NCI-H1417 (cell line): ENCODE results near the gene BABAM2.
"Not testable (repeated sequence)": the region's sequence is repeated elsewhere in the genome, so short reads cannot be mapped to it uniquely, and the experiment has no call there.

Source experiments
- DNase-seq, 3 experiments: peaks; one replicate each; lab custom pipeline; 2025; lab: John Stamatoyannopoulos, UW

Gene BABAM2

DNA sequence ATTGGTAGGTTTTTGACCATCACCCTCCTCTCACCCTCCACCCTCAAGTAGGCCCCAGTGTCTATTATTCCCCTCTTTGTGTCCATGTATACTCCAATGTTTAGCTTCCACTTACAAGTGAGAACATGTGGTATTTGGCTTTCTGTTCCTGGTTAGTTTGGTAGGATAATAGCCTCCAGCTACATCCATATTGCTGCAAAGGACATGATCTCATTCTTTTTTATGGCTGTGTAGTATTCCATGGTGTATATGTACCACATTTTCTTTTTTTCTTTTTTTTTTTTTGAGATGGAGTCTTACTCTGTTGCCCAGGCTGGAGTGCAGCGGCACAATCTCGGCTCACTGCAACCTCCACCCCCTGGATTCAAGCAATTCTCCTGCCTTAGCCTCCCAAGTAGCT, 88.2 kb downstream of the BABAM2 start:
- not testable (repeated sequence) for DNase-seq

DNA sequence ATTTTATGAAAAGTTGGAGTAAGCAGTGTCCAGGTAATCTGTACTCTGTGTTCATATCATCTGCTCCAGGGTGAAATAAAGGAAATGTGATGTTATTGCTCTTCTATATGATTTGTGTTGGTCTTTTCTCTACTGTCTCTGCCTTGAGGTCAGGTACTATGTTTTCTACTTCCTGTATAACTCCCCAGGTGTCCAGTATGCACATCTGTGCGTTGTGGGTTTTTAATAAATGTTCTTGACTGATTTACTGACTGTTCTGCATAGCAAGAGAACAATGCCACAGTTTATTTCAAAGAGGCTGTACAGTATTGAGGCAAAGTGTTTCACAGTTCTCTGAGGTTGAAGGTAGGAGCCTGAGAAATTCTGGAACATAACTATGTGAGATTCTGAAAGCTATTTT, 89.7 kb downstream of the BABAM2 start:
- peak in 2 of 3 experiments; percentile 20 to 57 for DNase-seq

DNA sequence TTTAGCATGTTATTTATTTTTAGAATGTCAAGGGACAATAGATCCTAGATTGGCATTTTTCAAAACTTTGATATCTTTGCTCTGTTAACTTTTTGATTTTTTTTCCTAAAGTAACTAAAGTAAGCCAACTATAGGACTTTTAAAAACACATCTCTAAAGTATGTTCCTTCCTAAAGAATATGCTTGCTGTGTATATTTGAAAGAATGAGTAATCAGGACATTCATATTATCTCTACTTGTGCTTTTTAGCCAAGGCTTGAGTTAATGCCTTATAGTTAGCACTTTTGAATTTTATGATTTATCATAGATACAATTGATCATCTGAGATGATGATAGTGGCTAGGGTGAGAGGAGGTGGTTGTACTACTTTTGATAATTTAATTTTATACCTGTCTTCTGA, 93.6 kb downstream of the BABAM2 start:
- DNase-seq: no peak

DNA sequence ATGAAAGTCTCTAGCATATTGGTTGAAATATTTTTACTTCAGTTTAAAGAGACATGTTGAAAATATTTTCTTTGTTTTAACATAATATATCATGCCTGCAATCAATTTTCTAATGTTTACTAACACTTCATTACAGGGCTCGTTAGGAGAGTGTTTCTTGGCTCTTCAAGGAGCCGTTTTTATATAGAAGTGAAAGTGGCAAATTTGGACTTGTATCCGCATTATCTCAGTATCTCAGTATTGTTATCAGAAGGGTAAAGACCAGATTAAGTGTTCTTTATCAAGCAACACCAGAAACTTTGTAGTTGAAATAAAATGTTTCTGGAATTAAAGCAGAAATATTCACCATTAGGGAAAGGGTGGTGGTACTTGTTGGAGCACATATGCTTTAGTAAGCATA, 97.8 kb downstream of the BABAM2 start:
- DNase-seq: no peak

DNA sequence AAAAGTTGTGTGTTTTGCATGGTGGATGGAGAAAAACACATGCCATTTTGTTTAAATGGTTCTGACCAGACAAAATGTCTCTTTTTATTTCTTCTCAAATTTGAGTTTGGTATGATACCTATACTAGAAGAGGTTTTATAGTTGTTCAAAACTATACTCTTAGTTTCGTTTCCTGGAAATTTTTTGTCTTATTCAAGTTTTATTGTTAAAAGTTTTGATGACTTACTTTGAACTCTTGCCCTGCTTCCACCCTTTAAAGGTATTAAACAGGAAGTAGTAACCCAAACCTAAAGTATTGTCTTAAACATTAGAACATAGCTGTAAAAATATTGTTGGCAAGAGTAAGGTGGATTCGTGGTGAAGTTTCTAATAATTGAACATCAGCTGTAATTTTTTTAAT, 98.2 kb downstream of the BABAM2 start:
- DNase-seq: no peak

DNA sequence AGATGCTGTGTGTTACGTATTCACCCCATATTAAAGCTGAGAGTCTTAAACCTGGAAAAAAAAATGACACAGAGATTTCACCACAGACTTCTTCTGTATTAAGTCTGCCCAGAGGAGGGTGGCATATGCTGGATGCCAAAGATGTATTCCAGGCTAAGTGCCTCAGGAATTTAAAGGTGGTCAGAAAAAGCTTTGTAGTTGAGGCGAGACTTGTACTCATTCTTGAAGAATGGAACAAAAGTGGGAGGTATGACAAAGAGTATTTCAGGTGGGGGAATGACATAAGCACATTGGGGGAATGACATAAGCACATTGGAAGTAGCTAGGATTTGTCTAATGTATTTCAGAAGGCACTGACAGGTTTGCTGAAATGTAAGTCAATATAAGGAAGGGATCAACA, 98.6 kb downstream of the BABAM2 start:
- DNase-seq: no peak

DNA sequence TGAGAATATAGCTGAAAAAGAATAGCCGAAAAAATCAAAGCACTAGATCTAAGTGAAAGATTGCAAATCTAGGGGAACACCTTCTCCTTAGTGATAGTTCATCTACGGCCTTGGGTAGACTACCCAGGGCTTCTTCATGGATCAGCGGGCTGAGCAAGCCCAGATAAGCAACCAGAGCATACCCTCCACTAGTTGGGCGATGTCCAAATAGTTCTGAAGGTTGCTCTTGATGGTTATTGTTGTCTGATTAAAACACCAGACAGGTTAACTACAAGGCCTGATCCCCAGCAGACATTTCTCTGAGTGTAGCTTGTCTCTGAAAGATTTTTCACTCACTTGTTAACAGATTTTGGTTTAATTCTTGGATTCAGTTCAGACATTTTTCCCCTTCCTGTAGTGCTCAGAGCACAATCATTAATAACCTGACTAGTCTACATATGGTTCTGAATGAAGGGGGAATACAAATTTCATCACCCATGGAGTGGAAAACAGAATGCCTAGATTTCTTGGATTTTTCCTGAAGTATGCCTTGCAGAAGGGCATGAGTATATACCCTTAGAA, 99.6 kb downstream of the BABAM2 start:
- no peak for DNase-seq

DNA sequence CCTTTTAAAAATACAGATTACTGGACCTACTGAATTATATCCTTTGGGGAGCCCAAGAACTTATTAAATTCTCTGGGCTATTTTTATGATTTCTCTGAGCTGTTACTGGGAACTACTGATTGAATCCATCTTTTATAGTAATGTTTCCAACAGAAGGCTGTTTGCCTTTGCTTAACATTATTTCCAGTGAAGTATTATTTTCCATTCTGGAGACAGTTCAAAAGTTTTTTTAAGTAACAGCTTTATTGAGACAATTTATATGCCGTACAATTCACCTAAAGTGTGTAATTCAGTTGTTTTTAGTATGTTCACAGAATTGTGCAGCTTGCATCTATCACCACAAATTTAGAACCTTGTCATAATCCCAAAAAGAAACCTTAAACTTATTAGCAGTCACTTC, 100.6 kb downstream of the BABAM2 start:
- DNase-seq: no peak

DNA sequence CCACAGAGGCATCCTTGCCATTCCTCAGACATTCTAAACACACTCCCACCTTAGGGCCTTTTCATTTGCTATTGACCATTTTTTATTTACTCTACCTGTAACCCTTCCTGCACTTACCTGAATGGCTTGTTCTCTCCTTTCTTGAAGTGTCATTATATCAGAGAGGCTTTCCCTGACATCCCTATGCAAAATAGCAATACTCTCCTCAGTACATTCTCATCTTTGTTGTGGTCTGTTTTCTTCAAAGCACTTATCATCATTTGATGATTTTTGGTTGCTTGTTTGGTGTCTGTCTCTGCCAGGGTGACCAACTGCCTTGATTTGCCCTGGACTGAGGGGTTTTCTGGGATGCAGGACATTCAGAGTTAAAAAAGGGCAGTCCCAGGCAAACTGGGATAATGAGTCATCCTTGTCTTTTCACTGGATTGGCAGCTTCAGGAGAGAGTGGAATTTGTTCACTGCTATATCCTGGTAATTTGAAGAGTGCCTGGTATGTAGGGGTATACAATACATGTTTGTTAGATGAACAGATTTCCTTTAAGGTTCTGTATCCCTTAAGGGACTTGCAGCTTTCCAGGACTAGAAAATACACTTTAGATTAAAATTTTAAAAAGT, 102.4 kb downstream of the BABAM2 start:
- no peak for DNase-seq

DNA sequence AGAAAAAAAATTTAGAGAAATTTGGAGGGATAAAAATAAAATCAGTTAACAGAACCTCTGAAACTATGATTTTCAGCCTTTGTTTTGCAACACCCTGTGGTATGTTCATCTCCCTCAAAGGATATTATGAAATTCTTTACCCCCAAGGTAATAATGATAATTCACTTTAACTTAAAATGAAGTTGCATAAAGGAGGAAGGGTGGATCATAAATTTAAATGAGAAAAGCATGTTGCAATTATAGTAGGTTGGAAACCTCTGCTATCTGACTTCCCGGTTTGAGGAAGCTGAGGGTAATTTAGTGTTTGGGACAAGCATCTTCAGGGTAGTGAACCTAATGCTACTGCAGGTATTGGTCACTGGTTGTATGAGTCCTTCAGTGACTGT, 102.9 kb downstream of the BABAM2 start:
- no peak for DNase-seq

DNA sequence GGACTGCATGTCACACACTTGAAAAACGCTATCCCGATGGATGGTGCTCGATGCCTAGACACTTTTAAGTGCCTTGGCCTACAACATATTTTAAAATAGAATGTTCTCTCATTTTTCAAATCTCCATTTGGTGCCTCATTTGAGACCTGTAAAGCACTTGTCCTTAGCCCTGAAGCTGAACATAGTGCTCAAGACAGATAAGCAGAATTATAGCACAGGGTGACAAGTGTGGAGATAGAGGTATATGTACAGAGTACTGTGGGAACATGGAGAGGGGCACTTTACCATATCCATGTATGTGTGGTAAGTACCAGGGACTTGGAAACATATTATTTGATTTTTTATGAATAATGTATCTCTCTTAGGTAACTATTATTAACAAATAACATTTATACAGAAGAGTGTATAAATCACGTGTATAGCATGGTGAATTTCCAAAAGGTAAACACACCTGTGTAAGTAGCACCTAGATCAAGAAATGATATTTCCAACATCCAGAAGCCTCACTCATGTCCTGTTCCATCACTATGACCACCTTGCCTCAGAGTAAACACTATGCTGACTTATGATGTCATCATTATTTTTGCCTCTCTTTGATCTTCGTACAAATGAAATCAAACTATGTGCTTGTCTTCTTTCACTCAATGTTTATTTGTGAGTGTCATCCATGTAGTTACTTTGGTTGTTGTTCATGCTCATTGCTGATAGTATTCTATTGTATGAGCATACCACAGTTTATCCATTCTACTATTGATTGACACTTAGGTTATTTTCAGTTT, 103.6 kb downstream of the BABAM2 start:
- peak in 1 of 3 experiments; percentile 8 for DNase-seq

DNA sequence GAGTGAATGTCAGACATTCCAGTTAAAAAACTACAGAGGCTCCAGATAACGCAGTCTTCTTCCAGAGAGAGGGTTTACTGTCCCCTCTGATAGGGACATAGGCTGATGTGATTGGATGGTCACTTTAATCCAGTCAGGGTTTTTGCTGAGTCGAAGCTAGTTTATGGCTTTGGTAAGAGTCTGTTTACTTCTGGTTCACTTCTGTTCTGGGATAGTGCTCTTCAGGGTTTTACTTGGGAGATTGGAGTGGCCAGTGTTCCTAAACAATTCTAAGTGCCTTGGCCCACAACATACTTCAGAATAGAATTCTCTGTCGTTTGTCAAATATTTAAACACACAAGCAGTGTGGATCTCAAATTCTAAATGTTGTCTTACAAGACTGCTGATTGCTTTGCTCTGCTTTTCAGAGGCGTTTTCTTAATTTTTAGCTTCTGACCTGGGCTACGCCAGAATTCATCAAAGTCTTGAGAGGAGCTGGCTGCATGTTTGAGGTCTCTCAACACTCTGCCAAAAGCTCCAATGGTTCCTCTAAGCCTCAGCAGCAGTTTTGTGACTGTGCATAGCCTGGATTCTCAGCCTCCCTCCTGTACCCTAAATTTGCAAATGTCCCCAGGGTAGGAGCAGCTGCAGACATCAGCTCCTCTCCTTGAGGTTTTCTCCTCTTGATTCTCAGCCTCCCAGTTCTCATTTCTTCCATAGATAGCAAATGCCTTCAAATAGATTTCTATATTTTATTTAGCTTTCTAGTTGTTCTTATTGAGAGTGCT, 105.8 kb downstream of the BABAM2 start:
- no peak for DNase-seq

DNA sequence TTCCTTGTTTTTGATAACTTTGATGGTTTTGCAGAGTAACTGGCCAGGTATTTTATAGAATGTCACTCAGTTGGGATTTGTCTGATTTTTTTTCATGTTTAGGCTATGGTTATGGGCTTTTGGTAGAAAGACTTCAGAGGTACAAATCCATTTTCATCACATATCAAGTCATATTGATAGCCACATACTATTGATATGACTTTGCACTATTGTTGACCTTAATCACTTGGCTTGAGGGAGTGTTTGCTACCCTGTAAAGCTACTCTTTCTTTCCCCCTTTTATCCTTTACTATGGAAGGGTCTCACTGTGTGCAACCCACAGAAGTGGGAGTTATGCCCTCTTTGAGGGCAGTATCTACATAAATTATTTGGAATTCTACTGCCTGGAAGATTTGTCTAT, 109.8 kb downstream of the BABAM2 start:
- no peak for DNase-seq

DNA sequence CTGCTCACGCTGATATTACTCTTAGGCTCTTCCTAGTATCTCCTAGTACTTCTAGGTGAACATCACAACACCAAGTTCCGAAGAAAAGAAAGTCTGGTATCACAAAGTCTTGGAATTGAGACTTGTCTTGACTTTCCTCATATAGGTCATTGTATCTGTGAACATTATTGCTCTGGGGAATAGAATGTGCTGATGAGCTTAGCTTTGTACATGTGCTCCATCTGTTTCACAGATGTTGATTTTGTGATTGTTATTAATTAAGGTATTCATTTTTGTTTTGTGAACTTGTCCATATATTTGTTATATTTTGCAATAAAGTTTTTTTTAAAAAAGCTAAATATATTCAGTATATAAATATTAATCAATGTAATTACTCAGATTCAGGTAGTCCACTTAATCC, 111.7 kb downstream of the BABAM2 start:
- no peak for DNase-seq

DNA sequence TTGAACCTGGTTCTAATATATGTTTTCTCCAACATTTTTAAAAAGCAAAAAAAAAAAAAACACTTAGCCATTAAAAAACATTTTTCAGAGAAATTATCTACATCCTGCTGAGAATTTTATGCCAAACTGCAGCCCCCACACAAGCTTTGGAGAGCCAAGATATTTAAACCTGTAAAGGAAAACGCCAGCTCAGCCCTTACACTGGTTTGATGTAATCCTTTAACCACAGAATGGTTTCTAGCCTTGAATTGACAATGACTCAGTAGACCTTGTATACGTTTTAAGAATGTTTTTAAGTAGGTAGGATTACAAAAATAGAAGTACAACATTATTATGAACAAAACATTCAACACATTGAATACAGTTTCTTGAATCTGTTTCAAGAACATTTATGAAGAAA, 113.6 kb downstream of the BABAM2 start:
- DNase-seq: no peak

DNA sequence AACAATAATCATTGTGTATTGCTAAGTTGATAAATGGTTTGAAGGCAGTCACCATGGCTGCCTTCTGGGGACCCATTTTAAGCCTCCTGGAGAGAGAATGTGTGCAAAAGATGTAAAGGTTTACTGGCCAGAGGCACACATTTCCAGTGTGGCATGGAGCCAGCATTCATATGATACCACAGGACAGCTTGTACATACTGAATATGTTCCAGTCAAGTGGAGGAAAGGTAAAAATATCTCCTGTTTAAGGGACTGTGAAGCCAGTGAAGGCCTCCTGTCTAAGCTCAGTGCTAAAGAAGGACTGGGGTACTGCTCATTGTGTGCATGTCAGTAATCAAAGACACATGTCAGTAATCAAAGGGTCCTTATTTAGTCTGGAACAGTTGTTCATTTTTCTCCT, 119.2 kb downstream of the BABAM2 start:
- peak in 2 of 3 experiments; percentile 14 to 50 for DNase-seq

DNA sequence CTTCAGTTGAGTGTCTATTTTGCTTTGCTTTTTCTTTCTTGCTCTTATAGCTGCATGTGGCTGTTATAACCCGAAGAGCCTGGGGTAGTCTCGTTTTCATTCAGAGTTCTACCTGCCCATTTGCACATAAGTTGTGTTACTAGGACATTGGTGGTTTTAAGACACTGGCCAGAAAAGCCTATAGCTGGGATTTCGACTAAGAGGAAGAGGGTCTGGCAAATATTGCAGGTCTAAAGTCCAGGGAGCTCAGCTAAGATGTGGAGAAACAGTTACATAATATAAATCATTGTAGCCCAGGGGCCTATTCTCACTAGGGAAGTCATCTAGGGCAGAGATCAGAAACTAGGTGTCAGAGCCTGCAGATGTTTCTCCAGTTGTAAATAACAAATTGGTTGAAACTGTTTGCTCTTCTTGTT, 120.8 kb downstream of the BABAM2 start:
- DNase-seq: no peak

DNA sequence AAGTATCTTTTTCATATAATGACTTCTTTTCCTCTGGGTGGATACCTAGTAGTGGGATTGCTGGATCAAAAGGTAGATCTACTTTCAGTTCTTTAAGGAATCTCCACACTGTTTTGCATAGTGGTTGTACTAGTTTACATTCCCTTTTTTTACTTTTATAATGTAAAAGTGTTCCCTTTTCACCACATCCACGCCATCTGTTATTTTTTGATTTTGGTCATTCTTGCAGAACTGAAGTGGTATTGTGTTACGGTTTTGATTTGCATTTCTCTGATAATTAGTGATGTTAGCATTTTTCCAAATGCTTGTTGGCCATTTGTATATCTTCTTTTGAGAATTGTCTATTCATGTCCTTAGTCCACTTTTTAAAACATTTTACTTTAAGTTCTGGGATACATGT, 127.9 kb downstream of the BABAM2 start:
- DNase-seq: not testable (repeated sequence)

DNA sequence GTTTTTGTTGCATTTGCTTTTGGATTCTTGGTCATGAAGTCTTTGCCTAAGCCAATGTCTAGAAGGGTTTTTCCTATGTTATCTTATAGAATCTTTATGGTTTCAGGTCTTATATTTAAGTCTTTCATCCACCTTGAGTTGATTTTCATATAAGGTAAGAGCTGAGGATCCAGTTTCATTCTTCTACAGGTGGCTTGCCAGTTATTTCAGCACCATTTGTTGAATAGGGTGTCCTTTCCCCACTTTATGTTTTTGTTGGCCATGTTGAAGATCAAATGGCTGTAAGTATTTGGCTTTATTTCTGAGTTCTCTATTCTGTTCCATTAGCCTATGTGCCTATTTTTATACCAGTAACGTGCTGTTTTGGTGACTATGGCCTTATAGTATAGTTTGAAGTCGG, 129.0 kb downstream of the BABAM2 start:
- DNase-seq: not testable (repeated sequence)

DNA sequence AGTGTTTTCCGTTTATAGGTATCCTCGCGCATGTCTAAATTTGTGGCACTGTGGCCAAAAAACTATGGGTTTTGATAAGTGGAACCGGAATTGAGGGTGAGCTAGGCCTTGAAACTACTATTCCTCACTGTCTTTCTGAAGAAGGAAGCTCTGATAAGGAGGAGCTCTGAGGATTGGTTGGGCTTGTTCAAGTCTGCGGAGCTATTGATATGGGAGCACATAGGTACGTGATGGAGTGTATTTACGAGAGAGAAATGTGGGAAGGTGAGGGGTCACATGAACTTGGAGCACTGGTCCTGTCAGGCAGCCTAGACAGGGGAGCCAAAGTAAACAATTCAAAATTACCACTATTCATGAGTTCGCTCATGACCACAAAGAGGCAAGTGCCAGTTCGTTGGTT, 131.4 kb downstream of the BABAM2 start:
- DNase-seq: no peak

DNA sequence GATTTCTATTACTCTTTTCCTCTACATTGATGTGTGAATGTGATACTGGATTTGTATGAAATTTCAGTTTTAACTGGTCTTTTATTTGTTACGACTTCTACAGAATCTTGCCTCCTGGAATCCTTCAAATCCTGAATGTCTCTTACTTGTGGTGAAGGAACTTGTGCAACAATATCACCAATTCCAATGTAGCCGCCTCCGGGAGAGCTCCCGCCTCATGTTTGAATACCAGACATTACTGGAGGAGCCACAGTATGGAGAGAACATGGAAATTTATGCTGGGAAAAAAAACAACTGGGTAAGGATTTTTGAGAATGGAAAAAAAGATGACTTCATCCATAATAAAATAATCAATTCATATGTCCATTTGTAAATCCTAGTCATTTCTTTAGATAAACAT, 134.6 kb downstream of the BABAM2 start:
- no peak for DNase-seq

DNA sequence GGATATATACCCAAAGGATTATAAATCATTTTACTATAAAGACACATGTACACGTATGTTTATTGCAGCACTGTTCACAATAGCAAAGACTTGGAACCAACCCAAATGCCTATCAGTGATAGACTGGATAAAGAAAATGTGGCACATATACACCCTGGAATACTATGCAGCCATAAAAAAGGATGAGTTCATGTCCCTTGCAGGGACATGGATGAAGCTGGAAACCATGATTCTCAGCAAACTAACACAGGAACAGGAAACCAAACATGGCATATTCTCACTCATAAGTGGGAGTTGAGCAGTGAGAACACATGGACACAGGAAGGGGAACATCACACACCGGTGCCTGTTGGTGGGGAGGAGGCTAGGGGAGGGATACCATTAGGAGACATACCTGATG, 135.7 kb downstream of the BABAM2 start:
- not testable (repeated sequence) for DNase-seq

DNA sequence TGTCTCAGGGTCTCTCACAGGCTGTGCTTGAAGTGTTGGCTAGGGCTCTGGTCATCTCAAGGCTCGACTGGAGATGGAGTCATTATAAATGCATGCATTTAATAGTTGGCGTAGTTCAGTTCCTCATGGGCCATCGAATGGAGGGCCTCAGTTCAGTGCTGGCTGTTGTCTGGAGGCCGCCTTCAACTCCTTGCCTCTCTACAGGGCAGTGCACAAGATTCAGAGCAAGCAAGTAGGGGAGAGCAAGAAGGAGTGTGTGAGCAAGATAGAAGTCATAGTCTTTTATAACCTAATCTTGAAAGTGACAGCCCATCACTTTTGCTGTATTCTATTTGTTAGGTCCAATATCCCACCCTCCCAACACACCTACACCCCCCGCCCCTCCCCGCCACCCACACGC, 137.5 kb downstream of the BABAM2 start:
- DNase-seq: no peak
